Esophagus muscularis mucosa (tissue), 4 donors: ENCODE measurements around the gene UACA. TPM values are rescaled to one million over a fixed set of nuclear protein-coding genes. Genes with fewer than 3 reads are reported as not detected.
A peak's percentile ranks its signal among the peaks of the same experiment; 100 is the strongest.

ENCODE experiments used
- DNase-seq: peaks from one replicate; pipeline ENCODE4 v3.0.0-alpha.2; 2017; ENCODE audit errors: extremely low spot score
- H3K27ac ChIP-seq, 4 donors: fragments of 200-600 bp; sonication (generic); replicated peaks in 1 of 4; 1 replicate in 3 of 4; 2 replicates in 1 of 4; pipeline ENCODE4 v1.5.1; 2016 to 2019; ENCODE audit warnings: mild to moderate bottlenecking in 1 of 4
- H3K27me3 ChIP-seq, 4 donors: fragments of 200-600 bp; sonication (generic); one replicate each; pipeline versions ENCODE4 v1.5.1 to v1.6.0; 2016 to 2019
- H3K36me3 ChIP-seq, 4 donors: fragments of 200-600 bp; sonication (generic); one replicate each; pipeline ENCODE4 v1.5.1; 2016 to 2019
- H3K4me1 ChIP-seq, 4 donors: fragments of 200-600 bp; sonication (generic); one replicate each; pipeline ENCODE4 v1.5.1; 2016 to 2019
- H3K4me3 ChIP-seq, 4 donors: fragments of 200-600 bp; sonication (generic); 1 replicate in 2 of 4; 2 replicates in 2 of 4; pipeline ENCODE4 v1.5.1; 2016 to 2019; ENCODE audit warnings: mild to moderate bottlenecking in 4 of 4, moderate library complexity in 1 of 4
- H3K9me3 ChIP-seq, 4 donors: fragments of 200-600 bp; sonication (generic); 1 replicate in 3 of 4; 2 replicates in 1 of 4; pipeline ENCODE4 v1.5.1; 2016 to 2019
- EP300 ChIP-seq: sonication (generic); formaldehyde crosslinking; IDR thresholded peaks from one replicate; pipeline ENCODE4 v1.6.1; 2017; ENCODE audit warnings: antibody characterized with exemption
- POLR2A ChIP-seq: fragments of 450-650 bp; IDR thresholded peaks from one replicate; pipeline ENCODE4 v1.6.1; 2017; ENCODE audit warnings: antibody characterized with exemption, moderate library complexity, mild to moderate bottlenecking, low read depth
- POLR2AphosphoS5 ChIP-seq, 2 donors: sonication (generic); formaldehyde crosslinking; IDR thresholded peaks; one replicate each; pipeline ENCODE4 v1.6.1; 2017; ENCODE audit warnings: antibody characterized with exemption in 2 of 2
- WGBS: methylation state at CpG from one replicate; pipeline ENCODE4 v1.1.5; 2018; 5-methylcytosine and 5-hydroxymethylcytosine counted together
- intact Hi-C: fragments of 100-400 bp; cut with DNase I; formaldehyde crosslinking; loops from one replicate; pipeline ENCODE4 v1.15.1; 2023
- total RNA-seq, 4 donors: library from RNA; depleted of rRNA; stranded (reverse); fragments of >200 nt; gene quantifications; one replicate each; pipeline versions ENCODE4 v1.1.0 to v1.2.1, GENCODE V29; 2016
- TF ChIP-seq, protein P1 (sequence below), 3 experiments: fragments of 200-600 bp in 2 of 3; fragments of 450-650 bp in 1 of 3; sonication (generic) in 2 of 3; IDR thresholded peaks; one replicate each; pipeline ENCODE4 v1.5.1; 2017 to 2019; ENCODE audit warnings: antibody characterized with exemption in 3 of 3, mild to moderate bottlenecking in 2 of 3, moderate library complexity in 1 of 3

The UACA gene
- total RNA-seq, 4 donors from 2014 or later, result 23.9 to 40.7 (median 28.9) TPM

DNA sequence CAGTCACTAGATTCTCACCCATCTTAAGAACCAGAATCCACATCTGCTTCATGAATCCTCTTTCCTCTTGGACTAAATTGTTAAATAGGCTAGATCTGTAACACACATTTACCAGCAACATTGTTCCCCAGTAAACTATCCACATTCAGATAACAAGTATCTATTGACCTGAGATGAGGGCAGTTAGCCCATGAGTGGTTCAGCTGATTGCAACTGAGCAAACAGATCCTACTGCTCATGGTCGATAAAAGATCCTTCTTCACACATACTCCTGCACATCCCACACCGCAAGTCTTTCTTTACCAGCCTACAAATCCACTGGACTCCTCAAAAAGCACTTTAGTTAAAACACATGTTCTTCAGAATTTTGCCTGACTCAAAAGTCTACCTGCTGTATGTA, 59.2 kb downstream of the UACA start:
- 98% methylated on average over 2 of the region's 2 CpGs for WGBS
- TF ChIP-seq EP300 (no peak), POLR2A (no peak), POLR2AphosphoS5 (IDR thresholded peaks at IDR 0.05) (no peak)
- TF ChIP-seq, protein P1, sequence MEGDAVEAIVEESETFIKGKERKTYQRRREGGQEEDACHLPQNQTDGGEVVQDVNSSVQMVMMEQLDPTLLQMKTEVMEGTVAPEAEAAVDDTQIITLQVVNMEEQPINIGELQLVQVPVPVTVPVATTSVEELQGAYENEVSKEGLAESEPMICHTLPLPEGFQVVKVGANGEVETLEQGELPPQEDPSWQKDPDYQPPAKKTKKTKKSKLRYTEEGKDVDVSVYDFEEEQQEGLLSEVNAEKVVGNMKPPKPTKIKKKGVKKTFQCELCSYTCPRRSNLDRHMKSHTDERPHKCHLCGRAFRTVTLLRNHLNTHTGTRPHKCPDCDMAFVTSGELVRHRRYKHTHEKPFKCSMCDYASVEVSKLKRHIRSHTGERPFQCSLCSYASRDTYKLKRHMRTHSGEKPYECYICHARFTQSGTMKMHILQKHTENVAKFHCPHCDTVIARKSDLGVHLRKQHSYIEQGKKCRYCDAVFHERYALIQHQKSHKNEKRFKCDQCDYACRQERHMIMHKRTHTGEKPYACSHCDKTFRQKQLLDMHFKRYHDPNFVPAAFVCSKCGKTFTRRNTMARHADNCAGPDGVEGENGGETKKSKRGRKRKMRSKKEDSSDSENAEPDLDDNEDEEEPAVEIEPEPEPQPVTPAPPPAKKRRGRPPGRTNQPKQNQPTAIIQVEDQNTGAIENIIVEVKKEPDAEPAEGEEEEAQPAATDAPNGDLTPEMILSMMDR (IDR thresholded peaks at IDR 0.05), result no peak
- Histone ChIP-seq H3K27ac (peak overlapping the region in 2 of 4 donors; percentile 67 to 76), H3K36me3 (no peaks in the 10 kb centered on the region), H3K27me3 (no peaks in the 10 kb centered on the region), H3K9me3 (no peaks in the 10 kb centered on the region), H3K4me1 (peaks cover 33 to 39% (median 33%) of the 10 kb centered on the region in 4 donors), H3K4me3 (no peak overlapping the region)
- intact Hi-C loops, result no loop called here
- no peak for DNase-seq

DNA sequence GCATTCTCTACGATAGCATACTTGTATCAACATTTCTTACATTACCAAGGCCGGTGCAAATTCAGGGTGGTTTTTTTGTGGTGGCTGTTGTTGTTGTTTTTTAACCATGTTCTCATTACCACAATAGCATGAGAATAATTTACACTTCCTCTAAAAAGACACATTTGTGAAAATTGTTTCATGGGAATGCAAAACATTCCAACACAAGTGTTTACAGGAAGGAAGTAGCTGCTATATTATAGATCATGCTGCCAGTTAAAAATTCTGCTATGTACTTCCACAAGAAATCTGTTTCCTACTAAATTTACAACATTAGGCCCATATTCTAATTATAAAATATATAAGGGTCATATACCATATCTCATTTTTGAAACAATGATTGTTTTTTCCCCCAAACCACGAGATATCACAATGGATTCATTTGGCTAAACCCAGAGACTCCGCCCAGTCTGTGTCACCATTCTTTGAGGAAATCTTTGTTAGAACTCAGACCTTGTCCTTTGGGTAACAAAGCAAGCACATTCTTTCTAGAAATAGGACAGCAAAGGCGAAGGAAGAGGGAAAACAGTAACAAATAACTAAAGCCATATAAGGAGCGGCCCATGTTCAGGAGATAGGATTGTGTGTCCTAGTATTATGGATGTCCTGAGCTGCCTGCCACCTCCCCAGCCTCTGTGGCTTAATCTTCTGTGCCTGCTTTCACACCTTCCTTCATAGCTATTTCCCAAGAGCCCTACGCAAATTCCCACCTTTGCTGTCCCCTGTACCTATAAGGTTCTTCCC, 60.1 kb downstream of the UACA start:
- H3K4me3 ChIP-seq, result peak overlapping the region in 3 of 4 donors; percentile 44 to 53 (median 50)
- no peak for TF ChIP-seq POLR2A
- no peak for TF ChIP-seq POLR2AphosphoS5 (IDR thresholded peaks at IDR 0.05)
- TF ChIP-seq EP300, result no peak
- TF ChIP-seq, protein P1 (IDR thresholded peaks at IDR 0.05), result no peak
- no peaks in the 10 kb centered on the region for H3K27me3 ChIP-seq
- H3K36me3 ChIP-seq, result no peaks in the 10 kb centered on the region
- H3K9me3 ChIP-seq, result no peaks in the 10 kb centered on the region
- WGBS, result 74% methylated on average over 7 of the region's 7 CpGs
- intact Hi-C loops, result no loop called here
- no peak for DNase-seq
- peak overlapping the region; percentile 67 to 76 (median 71) for H3K27ac ChIP-seq
- peaks cover 41 to 47% (median 42%) of the 10 kb centered on the region in 4 donors for H3K4me1 ChIP-seq

DNA sequence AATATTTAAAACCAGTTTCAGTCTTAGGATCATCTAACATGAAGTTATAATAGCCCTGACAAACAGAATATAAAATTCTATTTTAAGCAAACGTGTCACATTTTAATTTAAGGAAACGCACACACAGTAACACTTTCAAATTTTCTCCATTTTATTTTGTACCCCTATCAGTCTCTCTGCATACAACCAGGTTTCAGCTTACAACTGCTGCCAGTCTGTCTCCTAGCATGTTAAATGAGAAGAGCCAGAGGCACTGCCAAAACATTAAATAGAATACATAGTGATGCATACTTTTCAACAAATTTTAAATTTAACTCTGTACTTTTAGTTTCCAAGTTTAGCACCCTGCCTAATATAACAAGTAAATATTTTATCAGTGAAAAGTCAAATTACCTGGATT, 60.8 kb downstream of the UACA start:
- TF ChIP-seq, protein P1 (IDR thresholded peaks at IDR 0.05), result no peak
- no peak for TF ChIP-seq EP300
- TF ChIP-seq POLR2A, result no peak
- TF ChIP-seq POLR2AphosphoS5 (IDR thresholded peaks at IDR 0.05), result no peak
- Histone ChIP-seq H3K9me3 (no peaks in the 10 kb centered on the region), H3K4me1 (peaks cover 49 to 54% (median 49%) of the 10 kb centered on the region in 4 donors), H3K4me3 (peak overlapping the region; percentile 38 to 53 (median 47)), H3K36me3 (no peaks in the 10 kb centered on the region), H3K27ac (peak overlapping the region; percentile 67 to 76 (median 71)), H3K27me3 (no peaks in the 10 kb centered on the region)
- WGBS, result 30% methylated on average over 2 of the region's 2 CpGs
- DNase-seq, result no peak
- intact Hi-C loops, result no loop called here

DNA sequence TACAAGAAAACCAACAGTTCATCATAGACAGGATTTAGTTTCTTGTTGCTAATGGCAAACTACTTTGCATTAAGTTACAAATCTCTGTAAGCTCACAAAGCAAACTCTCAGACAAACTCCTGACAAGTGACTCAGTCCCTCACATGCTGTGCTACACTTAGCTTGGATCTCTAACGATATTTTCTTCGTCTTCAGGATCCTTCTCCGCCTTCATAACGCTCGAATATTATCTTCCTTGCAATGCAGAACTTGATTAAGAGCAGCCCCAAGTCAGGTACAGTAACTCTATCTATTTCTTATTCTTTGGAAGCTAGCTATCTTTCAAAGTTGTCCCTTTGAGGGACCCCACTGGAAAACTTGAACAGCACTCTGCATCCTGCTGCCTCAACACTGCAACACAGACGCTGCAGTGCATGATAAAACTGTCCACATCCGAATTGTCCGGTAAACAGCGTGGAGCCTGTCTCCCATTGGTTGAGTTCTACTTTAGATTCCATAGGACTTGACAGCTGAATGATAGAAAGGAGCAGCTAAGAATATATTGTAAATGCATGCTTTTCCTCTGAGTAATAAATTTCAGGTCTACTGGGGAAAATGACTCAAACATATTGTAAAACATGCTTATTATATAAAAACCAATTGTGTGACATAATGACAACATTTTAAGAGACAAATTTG, 61.3 kb downstream of the UACA start:
- H3K36me3 ChIP-seq, result peaks cover 0 to 3% (median 0%) of the 10 kb centered on the region in 4 donors
- intact Hi-C loops, result no loop called here
- H3K4me3 ChIP-seq, result peak overlapping the region; percentile 38 to 53 (median 47)
- peak; percentile 60 to 75 for TF ChIP-seq POLR2AphosphoS5 (IDR thresholded peaks at IDR 0.05)
- TF ChIP-seq, protein P1 (IDR thresholded peaks at IDR 0.05), result no peak
- H3K27me3 ChIP-seq, result no peaks in the 10 kb centered on the region
- peaks cover 54 to 55% (median 54%) of the 10 kb centered on the region in 4 donors for H3K4me1 ChIP-seq
- 28% methylated on average over 9 of the region's 9 CpGs for WGBS
- no peak for DNase-seq
- no peaks in the 10 kb centered on the region for H3K9me3 ChIP-seq
- H3K27ac ChIP-seq, result peak overlapping the region; percentile 67 to 76 (median 71)
